Kidney glomerular epithelial cell (primary cell): ENCODE measurements around the gene RAD51B.
A peak's percentile ranks its signal among the peaks of the same experiment; 100 is the strongest.
"Not testable (repeated sequence)": the region's sequence is repeated elsewhere in the genome, so short reads cannot be mapped to it uniquely, and the experiment has no call there.

Experiments
- DNase-seq: peaks from one replicate; lab custom pipeline; 2025; lab: John Stamatoyannopoulos, UW

RAD51B gene

DNA sequence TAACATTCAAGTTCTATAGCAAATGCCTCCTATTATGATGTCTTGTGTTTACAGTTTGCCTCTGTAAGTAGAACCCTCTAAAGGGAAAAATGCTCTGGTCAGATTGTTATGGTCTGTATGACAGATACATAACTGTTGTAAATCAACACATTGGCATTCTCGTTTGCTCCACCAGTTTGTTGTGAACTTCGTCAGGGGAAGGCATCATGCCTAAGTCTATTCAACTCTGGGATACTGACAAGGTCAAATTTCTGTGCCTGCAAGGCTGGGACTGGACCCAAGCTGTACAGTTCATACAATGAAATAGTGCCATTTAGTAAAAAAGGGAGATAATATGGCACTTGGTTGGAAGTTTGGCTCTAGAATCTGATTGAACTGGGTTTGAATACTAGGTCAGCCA lies 392.3 kb downstream of the RAD51B start:
- no peak for DNase-seq

DNA sequence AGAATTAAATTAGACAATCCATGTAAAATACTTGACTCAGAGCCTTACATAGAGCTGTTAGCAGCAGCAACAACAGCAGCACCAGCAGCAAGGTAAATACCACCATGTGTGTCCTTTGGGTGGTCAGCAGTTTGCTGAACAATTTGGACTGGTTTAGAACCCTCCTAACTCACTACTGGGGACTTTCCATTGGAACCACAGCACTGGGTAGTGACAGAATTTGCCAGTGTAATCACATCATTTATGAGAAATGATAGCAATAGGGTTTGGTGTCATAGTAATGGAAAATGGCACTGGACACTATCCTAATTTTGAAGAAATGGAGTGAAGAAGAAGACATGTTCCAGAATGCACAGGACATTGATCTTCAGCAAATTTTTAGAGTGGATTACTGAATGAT lies 392.8 kb downstream of the RAD51B start:
- no peak for DNase-seq

DNA sequence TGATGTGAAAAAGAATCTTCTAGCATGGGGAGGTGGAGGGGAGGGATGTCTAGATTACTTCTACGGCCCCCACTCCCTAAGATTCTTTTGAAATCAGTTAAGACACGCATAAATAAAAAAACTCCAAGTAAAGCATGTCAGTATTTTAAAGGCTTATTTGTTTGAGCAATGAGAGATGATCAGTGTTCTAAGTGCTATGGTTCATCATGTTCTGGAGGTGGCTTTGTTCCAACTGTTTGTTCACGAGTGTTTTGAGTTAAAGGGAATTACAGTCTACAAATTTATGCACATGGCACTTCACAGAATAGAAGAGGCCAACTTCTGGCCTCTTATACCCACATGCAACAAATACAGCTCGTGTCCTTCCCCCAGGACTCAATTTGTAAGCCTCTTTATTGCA lies 394.9 kb downstream of the RAD51B start:
- no peak for DNase-seq

DNA sequence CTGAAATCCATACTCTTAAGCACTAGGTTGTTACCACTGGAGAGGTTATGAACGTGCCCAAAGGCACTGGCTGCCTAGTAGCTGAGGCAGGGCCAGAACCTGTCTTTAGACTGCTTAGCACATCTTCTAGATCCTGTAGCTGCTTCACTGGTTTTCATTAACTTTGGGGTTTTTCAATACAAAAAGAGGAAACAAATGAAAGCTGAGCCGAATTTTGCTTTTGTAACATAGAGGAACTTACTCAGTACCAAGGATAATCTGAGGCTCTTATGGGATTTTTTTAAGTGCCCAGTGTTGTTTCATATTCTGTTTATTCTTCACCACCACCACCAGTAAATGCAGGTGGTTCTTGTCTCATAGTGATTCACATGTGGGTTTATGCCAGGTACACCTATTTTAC lies 396.1 kb downstream of the RAD51B start:
- no peak for DNase-seq

DNA sequence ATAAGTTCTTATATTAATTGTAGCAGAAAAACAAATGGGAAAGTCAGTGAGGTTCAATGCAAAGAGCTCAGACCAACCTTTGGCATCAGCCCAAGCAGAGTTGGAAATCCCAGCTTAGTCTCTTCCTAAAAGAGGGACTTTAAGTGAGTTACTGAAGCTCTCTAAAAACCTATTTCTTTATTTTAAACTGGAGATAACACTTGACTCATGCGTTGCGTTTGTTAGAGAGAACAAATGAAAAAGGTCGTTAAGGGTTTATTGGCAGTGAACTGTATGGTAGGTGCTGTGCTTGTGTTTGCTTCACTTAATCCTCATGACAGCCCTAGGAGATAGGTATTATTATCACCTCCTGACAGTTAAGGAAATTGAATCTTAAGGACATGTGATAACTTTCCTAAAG lies 396.5 kb downstream of the RAD51B start:
- DNase-seq: no peak

DNA sequence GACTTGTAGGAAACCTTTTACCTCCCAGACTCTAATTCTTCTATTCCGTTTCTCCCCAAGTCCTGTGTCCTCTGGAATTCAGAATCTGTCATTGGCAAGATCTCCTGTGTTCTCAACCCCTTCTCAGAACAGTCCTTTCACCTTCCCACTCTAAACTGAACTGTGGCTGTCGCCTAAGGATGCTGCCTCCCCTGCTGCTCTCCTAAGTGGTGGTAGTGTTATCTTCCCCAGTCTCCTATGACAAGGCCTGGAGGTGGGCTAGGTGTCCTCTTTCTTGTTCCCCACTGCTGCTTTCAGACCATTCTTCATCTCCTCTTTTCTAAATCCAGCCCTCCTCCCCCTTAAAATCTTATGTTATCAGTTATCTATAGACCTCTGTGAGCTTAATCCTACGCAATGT lies 397.4 kb downstream of the RAD51B start:
- DNase-seq: no peak

DNA sequence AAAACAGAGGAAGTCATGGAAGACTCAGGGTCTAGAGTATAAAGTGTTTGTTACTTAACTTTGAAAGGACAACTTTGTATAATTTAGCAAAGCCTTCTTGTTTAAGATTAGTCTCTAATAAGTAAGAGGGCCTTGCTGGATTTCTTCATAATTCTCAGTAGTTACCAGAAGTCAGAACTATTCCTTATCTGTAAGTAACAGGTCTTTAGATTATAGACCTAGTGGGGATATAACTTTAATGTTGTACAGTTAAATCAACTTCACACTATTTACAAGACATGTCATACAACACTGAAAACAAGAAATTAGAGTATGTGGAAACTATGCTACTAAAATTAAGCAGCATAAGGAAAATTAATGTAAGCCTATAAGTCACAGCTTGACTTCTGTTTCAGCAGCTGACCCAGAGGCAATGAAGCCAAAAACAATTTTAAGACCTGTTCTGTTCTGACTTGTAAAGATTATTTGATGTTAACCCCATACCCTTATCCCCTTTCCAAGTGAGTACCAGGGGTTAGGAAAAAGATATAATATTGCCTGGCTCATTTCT lies 398.3 kb downstream of the RAD51B start:
- DNase-seq: no peak

DNA sequence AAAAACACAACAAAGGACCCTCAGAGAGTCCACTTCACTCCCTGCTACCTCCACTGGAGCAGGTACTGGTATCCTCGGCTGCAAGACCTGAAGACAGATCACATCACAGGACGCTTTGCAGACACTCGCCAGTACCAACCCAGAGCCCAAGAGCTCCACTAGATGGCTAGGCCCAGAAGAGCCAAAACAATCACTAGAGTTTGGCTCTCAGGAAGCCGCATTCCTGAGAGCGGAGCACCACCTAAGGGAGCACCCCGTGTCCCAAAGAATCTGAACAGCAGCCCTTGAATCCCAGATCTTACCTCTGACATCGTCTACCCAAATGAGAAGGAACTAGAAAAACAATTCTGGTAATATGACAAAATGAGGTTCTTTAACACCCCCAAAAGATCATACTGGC lies 399.8 kb downstream of the RAD51B start:
- no peak for DNase-seq

DNA sequence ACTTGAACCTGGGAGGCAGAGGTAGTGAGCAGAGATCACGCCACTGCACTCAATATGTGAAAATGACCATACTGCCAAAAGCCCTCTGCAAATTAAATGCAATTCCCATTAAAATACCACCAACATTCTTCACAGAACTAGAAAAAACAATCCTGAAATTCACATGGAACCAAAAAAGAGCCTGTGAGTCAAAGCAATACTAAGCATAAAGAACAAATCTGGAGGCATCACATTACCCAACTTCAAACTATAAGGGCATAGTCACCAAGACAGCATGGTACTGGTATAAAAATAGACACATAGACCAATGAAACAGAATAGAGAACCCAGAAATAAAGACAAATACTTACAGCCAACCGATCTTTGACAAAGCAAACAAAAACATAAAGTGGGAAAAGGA lies 401.5 kb downstream of the RAD51B start:
- not testable (repeated sequence) for DNase-seq

DNA sequence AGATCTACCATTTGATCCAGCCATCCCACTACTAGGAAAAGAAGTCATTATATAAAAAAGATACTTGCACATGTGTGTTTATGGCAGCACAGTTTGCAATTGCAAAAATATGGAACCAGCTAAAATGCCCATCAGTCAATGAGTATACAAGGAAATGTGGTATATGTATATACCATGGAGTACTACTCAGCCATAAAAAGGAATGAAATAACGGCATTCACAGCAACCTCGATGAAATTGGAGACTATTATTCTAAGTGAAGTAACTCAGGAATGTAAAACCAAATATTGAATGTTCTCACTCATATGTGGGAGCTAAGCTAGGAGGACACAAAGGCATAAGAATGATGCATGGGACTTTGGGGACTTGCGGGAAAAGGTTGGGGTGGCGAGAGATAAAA lies 402.6 kb downstream of the RAD51B start:
- no peak for DNase-seq

DNA sequence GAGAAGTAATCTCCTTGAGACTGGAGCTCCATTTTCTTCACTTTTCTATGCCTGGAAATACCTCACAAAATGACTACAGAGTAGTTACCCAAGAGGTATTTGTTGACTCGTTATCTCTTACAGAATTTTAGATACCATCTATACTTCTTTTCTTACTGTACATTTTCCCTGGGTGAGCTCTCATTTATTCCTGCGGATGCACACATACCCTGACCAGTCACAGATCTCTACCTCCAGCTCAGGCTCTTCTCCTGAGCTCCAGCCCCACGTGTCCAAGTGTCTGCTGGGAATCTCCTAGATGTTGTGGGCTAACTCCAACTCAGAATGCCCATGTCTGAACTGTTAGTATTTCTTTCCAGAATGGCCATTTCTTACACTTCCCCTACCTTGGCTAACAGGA lies 403.1 kb downstream of the RAD51B start:
- no peak for DNase-seq

DNA sequence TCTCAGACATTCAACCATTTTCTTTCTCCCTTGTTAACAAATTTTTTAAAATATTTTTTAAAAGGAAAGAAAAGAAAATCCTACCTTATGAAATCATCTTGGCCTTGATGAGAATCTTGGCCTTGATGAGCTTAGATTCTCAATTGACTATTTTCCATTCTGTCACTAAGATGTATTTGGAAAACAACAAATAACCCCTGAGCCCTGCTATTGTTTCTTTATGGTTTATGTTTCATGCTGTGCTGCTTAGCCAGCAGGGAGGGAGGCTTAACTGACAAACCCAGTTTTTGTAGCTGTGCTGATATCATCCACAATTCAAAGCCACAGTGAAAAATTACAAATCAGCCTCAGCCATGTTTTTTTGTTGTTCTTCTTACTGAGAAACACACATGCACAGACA lies 404.1 kb downstream of the RAD51B start:
- no peak for DNase-seq

DNA sequence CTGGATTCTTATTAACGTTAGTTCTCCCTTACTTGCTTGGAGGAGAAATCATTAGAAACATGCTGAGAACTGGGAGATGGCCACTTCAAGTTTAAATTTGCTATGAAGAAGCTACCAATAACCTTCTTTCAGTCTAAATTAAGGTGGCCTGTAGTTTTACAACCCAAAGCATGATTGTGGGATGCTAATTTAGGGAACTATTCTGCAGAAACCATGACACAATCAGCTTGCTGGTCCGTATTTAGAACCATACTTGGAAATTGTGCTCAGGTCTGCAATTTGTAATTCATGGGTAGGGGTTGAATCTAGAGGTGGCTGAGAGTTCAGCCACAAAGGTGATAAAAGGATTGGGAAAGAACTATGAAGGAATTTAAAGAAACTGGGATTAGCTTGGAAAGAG lies 405.7 kb downstream of the RAD51B start:
- DNase-seq: no peak

DNA sequence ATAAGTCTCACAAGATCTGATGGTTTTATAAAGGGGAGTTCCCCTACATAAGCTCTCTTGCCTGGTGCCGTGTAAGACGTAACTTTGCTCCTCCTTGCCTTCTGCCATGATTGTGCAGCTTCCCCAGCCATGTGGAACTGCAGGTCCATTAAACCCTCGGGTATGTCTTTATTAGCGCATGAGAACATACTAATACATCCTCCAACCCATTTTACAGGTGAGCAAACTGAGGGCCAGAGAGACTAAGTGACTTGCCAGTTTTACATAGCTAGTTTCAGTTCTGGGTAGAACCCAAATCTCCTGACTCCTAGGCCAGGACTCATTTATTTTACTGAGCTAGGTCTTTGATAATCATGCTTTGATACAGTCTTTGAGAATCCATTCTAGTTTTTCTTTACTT lies 406.9 kb downstream of the RAD51B start:
- no peak for DNase-seq

DNA sequence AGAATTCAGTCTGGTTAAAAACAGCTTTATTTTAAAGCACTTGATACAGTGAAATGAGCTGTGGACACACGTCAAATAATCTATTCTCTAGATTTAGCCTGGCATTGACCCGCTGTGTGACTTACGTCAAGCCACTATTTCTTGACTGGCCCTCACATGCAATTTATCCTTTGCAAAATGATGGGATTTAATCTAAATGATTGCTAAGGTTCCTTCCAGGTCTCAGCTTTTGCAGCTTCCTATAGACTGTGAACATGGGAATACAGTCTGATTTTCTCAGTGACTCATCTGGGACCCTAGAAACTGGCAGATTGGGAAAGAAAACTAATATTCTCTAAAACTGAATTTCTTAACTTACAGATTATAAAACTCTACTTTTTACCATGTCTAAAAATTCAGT lies 409.1 kb downstream of the RAD51B start:
- no peak for DNase-seq

DNA sequence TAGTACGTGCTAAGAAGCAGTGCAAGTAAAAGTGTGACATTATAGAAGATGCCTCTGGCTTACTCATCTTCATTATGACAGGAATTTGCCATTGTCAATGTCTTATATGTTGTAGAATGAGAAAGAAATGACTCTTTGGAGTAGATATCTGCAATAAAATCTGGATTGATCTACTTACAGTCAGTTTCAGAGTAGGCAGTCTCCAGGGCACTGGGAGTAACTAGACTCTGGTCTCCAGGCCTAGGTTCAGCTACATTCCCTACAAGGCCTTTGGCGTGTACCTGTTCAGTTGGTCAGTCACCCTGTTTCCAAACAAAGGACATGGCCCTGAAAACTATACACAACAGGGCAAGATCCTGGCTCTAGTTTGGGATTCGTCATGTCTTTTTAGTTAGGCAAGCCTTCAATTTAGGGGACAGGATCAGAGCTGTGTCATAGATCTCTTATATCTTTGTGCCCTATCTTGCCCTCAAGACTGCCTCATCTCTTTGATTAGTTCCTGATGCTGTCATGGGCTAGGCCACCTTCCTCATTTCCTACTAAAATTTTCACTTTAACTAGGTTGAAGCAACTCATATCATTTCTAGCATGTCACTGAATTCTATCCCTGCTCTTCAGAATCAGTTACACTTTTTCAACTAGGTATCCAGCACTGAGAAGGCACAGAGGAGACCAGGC lies 410.0 kb downstream of the RAD51B start:
- DNase-seq: no peak

DNA sequence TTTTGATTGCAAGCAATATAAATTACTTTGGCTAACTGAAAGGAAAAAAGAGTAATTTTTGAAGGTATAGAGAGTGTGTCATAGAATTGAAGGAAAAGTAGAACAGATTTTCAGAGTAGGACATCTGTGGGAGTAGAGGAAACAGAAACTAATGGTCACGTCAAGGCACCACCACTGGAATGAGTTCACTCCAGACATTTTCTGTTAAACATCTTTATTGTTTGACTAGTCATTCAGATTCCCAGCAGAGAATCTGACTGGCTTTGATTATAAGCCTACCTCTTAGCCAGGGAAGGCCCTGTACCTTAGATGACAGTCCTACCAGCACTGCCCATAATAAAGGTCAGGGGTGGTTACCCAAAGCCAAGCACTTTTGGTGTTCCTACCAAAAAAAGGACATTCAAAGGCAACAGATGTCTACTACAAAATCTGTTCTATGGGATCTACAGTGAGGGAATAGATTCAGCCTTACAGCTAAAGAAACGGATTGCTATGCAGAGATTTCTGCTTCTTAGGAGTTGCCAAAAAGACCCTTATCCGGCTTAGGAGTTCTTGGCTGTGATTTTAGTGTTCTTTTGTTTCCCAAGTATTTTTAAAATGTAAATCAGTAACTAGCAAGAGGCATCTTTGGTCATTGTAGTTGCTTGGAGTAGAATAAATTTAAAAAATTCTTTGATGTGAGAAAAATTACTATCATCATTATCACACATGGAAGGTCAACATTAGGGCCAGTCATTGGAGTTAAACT lies 410.8 kb downstream of the RAD51B start:
- no peak for DNase-seq

DNA sequence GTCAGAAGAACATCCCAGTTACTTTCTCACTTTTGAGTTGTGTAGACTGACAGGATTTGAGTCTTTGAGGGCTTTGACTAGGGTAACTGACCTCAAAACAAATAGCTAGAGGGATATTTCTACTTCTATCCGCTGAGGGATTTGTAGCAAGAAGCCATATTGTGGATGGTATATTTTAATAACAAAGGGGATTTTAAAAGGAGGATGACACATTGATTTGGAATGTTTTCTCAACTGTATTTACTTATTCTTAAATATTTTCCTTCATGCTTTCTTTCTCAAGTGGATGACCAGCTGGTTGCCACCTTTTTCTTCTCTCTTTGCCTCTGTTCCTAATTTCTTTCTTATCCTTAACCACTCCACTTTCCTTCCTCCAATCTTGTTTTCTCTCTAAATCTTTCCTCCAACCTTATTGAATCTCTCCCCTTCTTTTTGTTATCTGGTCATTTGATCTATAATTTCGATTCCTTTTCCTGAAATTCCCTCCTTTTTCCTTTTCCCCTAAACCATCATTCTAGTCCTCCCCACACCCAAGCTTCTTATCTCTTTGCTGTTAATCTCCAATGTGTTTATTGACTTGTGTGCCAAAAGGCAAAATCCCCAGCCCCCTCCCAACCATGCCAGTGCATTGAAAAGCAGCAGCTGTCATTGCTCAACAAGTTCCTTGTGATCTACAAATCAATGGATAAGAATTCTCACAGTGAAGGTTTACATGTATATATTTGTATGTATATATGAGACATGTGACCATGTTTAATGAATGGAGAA lies 411.6 kb downstream of the RAD51B start:
- DNase-seq: peak; percentile 20

DNA sequence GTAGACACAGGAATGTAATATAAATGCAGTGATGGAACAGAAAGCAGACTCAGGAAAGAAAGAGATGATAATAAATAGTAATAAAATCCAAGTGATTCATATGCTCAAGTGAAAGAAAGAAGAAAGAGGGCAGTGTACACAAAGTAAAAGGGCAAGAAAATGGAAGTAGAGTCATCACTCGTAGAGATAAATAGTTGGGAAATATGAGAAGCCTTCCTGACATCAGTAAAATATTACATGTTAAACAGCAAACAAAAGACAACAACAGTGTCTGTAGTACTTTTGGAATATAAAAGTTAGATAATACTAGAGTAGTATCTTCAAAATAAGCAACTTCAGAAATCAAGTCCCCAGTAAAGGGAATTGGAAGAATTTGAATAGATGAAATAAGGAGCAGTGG lies 412.3 kb downstream of the RAD51B start:
- DNase-seq: peak; percentile 34

DNA sequence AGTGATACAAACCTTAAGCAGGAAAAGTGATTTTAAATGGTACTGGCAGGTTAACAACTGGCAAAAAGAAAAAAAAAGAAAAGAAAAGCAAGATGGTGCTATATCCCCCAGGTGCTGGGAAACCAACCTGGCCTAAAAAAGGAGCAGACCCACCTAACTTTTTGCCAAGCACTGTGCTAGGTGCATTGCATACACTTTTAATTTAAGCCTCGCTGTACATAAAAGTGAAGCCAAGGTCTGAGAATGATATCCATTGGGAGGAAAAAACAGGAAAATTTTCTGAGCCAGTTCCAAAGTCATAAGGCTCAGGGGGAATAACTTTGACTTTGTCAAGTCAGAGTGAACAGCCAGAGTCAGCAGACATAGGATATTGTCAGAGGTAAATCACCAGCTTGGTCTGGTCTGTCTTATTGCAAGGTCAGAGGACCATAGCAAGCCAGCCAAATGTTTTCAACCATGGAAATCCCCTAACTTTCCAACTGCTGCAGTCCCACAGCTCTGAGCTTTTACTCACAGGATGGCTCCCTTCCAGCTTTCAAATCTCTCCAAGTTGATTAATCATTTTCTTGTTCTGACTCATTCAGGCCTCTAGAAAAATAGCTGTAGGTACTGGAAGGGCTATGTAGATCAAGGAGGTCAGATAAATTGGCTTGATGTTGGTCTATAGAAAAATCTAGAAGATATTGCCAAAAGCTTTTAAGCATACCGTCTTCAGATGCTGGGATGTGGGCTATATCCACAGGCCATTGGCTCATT lies 412.9 kb downstream of the RAD51B start:
- DNase-seq: peak; percentile 99

DNA sequence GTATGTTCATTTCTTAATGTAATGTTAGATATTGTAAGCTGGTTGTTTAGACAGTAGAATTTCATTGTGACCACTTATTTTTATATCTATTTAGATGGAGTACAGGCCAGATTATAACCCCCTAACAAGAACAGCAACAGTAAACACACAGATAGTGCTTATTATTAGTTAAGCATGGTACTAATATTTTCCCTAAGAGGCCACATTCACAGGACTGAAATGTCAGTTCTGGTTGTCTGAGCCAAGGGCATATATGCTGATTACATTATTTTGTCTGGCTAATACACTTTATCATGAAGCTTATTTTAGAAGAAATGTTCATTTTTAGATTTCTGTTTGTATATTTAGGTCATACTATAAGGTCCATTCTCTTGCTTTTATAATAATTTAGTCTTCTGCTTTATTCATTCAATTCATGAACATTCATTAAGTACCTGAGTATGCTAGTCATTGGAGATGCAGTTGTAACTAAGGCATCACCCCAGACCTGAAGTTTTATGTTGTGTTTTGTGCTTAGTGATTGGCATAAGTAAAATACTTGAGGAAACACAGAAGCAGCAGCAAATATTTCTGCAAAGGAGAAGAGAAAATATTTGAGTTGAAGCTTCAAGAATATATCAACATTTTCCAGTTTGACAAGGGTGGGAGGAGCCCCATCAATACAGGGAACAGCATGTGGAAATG lies 413.7 kb downstream of the RAD51B start:
- DNase-seq: peak; percentile 37
